Esophagus squamous epithelium (tissue), 5 donors: Measurements from ENCODE around the gene CCL25. TPM values are rescaled to one million over a fixed set of nuclear protein-coding genes. Genes with fewer than 3 reads are reported as not detected.

Experiments used
- DNase-seq: peaks from one replicate; lab custom pipeline; 2025; lab: John Stamatoyannopoulos, UW
- H3K27ac ChIP-seq, 4 donors: fragments of 200-600 bp; sonication (generic); one replicate each; pipeline ENCODE4 v1.5.1; 2016 to 2019; ENCODE audit warnings: mild to moderate bottlenecking in 1 of 4
- H3K27me3 ChIP-seq, 4 donors: fragments of 200-600 bp; sonication (generic); 1 replicate in 3 of 4; 2 replicates in 1 of 4; pipeline versions ENCODE4 v1.5.1 to v1.6.0; 2017 to 2021; ENCODE audit warnings: antibody characterized with exemption in 1 of 4
- H3K36me3 ChIP-seq, 3 donors: fragments of 200-600 bp; sonication (generic); one replicate each; pipeline ENCODE4 v1.5.1; 2016 to 2019
- H3K4me1 ChIP-seq, 3 donors: fragments of 200-600 bp; sonication (generic); one replicate each; pipeline ENCODE4 v1.5.1; 2017 to 2019
- H3K4me3 ChIP-seq, 4 donors: fragments of 200-600 bp; sonication (generic); 1 replicate in 3 of 4; 2 replicates in 1 of 4; pipeline ENCODE4 v1.5.1; 2016 to 2019; ENCODE audit warnings: mild to moderate bottlenecking in 2 of 4, moderate library complexity in 1 of 4
- H3K9me3 ChIP-seq, 3 donors: fragments of 200-600 bp; sonication (generic); one replicate each; pipeline ENCODE4 v1.5.1; 2016 to 2019
- CTCF ChIP-seq, 6 experiments: fragments of 450-650 bp in 4 of 6; fragments of 200-600 bp in 2 of 6; sonication (generic) in 2 of 6; IDR thresholded peaks; one replicate each; pipeline ENCODE4 v1.5.1; 2016 to 2019; ENCODE audit warnings: antibody characterized with exemption in 6 of 6, mild to moderate bottlenecking in 4 of 6, moderate library complexity in 4 of 6
- POLR2A ChIP-seq, 4 donors: fragments of 450-650 bp; IDR thresholded peaks; one replicate each; pipeline ENCODE4 v1.6.1; 2017; ENCODE audit warnings: antibody characterized with exemption in 4 of 4, mild to moderate bottlenecking in 4 of 4, moderate library complexity in 3 of 4
- WGBS, 2 donors: methylation state at CpG; one replicate each; pipeline ENCODE4 v1.1.5; 2018; 5-methylcytosine and 5-hydroxymethylcytosine counted together
- intact Hi-C: fragments of 100-400 bp; cut with DNase I; formaldehyde crosslinking; loops from one replicate; pipeline ENCODE4 v1.15.0; 2022
- total RNA-seq, 4 donors: library from RNA; depleted of rRNA; stranded (reverse); fragments of >200 nt; gene quantifications; one replicate each; pipeline ENCODE4 v1.1.0, GENCODE V29; 2016
- donor health status: DM: yes; HTN: yes; CAD: no.

Gene CCL25
- total RNA-seq, 4 donors from 2014 or later: not detected

DNA sequence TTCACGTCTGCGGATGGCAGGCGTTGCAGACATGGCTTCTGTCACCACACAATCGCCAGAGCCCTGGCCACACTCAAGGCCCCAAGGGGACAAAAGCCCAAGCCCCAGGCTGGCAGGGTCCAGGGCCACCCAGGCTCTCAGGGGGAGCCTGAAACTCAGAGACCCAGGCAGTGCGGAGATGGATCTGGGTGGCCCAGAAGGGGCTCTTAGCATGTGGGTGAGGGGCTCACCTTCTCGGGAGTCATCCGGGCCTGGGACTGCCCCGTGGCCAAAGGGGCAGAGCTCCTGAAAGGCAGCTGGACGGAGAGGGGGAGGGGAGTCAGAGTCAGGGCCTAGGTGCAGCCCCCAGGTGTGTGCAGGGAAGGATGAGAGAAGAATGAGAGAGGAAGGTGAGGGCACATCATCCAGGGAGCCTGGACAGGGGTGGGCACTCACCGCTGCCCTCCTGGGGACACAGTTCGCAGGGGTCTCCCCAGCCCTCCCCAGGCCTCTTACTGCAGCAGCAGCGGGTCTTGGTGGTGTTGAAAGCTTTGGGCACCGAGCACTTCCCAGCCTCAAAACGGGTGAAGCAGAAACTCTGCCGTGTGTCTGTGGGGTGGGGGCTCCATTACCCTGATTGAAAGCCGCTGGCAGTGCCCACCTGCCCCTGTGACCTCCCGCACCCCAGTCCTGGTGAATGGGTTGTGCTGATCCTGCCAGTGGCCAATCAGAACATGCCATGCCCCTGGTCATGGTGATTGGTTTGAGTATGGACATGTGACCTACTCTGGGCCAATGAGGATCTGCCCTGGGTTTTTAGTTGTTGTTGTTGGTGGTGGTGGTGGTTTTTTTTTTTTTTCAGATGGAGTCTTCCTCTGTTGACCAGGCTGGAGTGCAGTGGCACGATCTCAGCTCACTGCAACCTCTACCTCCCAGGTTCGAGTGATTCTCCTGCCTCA, 37.4 kb downstream of the CCL25 start:
- DNase-seq: no peak
- TF ChIP-seq CTCF (IDR thresholded peaks at IDR 0.05): no peak
- TF ChIP-seq POLR2A (IDR thresholded peaks at IDR 0.05): no peak
- 75 to 83% methylated on average over 7 to 12 of the region's 19 CpGs for WGBS, 2 donors

DNA sequence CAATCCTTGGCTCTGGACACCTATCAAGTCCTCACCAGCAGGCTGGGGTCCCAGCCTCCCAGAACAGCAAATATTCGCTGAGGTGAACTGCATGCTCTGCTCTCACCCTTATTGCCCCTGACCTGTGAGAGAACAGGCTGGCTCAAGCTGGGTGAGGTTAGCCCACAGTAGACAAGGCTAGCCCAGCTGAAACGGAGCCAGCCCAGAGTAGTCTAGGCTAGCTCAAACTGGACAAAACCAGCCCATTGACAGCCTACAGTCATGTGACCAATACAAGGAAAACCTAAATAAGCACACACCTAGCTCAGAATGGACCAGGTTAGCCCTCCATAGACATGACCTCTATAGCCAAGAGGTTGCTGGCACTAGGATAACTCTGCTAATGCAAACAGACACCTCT, 38.4 kb downstream of the CCL25 start:
- no CpG with 5 or more reads among the region's 2 CpGs for WGBS, 2 donors
- TF ChIP-seq POLR2A (IDR thresholded peaks at IDR 0.05): no peak
- no peak for TF ChIP-seq CTCF (IDR thresholded peaks at IDR 0.05)
- no peak for DNase-seq

More for the DNA sequence above, 37.4 kb downstream of the CCL25 start:
- H3K9me3 ChIP-seq: peaks cover 0 to 21% (median 10%) of the 10 kb centered on the region in 3 donors
- intact Hi-C loops: no loop called here
- H3K4me1 ChIP-seq: no peaks in the 10 kb centered on the region
- H3K27ac ChIP-seq: no peak overlapping the region
- no peak overlapping the region for H3K4me3 ChIP-seq
- peaks cover 0 to 7% (median 0%) of the 10 kb centered on the region in 4 donors for H3K27me3 ChIP-seq
- no peaks in the 10 kb centered on the region for H3K36me3 ChIP-seq

GRCh38 chr19:8093740-8094139, 41.2 kb downstream of the CCL25 start:
- no peak for DNase-seq
- H3K4me3 ChIP-seq: no peak overlapping the region
- no peaks in the 10 kb centered on the region for H3K36me3 ChIP-seq
- H3K9me3 ChIP-seq: peaks cover 6 to 44% (median 28%) of the 10 kb centered on the region in 3 donors
- no peak overlapping the region for H3K27ac ChIP-seq
- intact Hi-C loops: no loop called here
- peaks cover 0 to 8% (median 0%) of the 10 kb centered on the region in 4 donors for H3K27me3 ChIP-seq
- WGBS, 2 donors: 84 to 97% methylated on average over 2 of the region's 2 CpGs
- TF ChIP-seq POLR2A (IDR thresholded peaks at IDR 0.05) (no peak), CTCF (IDR thresholded peaks at IDR 0.05) (no peak)
- H3K4me1 ChIP-seq: no peaks in the 10 kb centered on the region

More for the DNA sequence above, 38.4 kb downstream of the CCL25 start:
- Histone ChIP-seq H3K4me1 (no peaks in the 10 kb centered on the region), H3K36me3 (no peaks in the 10 kb centered on the region), H3K4me3 (no peak overlapping the region), H3K27me3 (no peaks in the 10 kb centered on the region), H3K27ac (no peak overlapping the region), H3K9me3 (peaks cover 6 to 31% (median 20%) of the 10 kb centered on the region in 3 donors)
- intact Hi-C loops: no loop called here

DNA sequence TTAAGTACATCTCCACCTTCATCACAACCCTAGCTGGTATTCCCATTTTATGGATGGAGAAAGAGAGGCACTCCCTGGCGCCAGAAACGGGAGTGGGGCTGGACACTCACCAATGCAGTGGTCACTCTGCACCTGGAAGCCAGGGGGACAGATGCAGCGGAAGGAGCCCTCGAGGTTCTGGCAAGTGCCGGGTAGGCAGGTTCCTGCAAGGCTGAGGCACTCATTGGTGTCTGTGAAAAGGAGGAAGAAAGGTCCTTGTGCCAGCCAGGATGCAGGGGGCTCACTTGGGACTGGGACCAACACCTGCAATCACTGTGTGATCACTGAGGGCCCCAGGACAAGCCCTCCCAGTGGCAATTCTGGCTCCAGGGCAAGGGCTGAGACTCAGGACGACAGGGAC, 41.8 kb downstream of the CCL25 start:
- Histone ChIP-seq H3K27ac (no peak overlapping the region), H3K36me3 (no peaks in the 10 kb centered on the region), H3K4me1 (no peaks in the 10 kb centered on the region), H3K27me3 (peaks cover 0 to 8% (median 0%) of the 10 kb centered on the region in 4 donors), H3K9me3 (peaks cover 6 to 44% (median 28%) of the 10 kb centered on the region in 3 donors), H3K4me3 (no peak overlapping the region)
- DNase-seq: no peak
- intact Hi-C loops: no loop called here
- WGBS, 2 donors: 86 to 100% methylated on average over 1 to 4 of the region's 6 CpGs
- TF ChIP-seq POLR2A (IDR thresholded peaks at IDR 0.05) (no peak), CTCF (IDR thresholded peaks at IDR 0.05) (no peak)

GRCh38 chr19:8095354-8095886, 42.9 kb downstream of the CCL25 start:
- H3K4me1 ChIP-seq: no peaks in the 10 kb centered on the region
- WGBS, 2 donors: 55 to 100% methylated on average over 1 to 2 of the region's 2 CpGs
- H3K36me3 ChIP-seq: no peaks in the 10 kb centered on the region
- TF ChIP-seq POLR2A (IDR thresholded peaks at IDR 0.05) (no peak), CTCF (IDR thresholded peaks at IDR 0.05) (no peak)
- intact Hi-C loops: no loop called here
- H3K9me3 ChIP-seq: peaks cover 6 to 44% (median 28%) of the 10 kb centered on the region in 3 donors
- no peak overlapping the region for H3K27ac ChIP-seq
- H3K4me3 ChIP-seq: no peak overlapping the region
- no peak for DNase-seq
- peaks cover 0 to 8% (median 0%) of the 10 kb centered on the region in 4 donors for H3K27me3 ChIP-seq
